HG02973 (cell line): ENCODE results near the gene RASA3.

ENCODE experiments used
- ATAC-seq: cut with Tn5 transposase; IDR thresholded peaks from one replicate; pipeline ENCODE4 v1.9.1; 2021; ENCODE audit warnings: moderate library complexity; ENCODE audit not compliant: unreplicated experiment

The RASA3 gene

DNA sequence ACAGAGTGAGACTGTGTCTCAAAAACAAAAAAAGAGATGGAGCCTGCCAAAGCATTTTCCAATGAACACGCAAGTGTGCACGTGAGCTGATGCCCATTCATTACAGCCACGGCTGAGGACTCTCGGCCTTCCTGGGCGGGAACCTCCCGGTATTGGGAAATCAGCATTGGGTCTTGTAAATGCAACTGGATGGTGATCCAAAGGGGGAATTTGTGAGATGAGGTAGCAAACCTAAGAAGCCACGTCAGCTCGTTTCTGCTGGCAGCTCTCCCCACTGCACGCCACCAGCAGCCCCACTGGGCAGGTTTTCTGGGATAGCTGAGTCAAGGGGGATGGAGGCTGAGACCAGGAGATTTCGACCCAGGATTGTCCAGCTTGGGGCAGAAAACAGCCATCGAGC, 170.0 kb downstream of the RASA3 start:
- ATAC-seq = no peak

DNA sequence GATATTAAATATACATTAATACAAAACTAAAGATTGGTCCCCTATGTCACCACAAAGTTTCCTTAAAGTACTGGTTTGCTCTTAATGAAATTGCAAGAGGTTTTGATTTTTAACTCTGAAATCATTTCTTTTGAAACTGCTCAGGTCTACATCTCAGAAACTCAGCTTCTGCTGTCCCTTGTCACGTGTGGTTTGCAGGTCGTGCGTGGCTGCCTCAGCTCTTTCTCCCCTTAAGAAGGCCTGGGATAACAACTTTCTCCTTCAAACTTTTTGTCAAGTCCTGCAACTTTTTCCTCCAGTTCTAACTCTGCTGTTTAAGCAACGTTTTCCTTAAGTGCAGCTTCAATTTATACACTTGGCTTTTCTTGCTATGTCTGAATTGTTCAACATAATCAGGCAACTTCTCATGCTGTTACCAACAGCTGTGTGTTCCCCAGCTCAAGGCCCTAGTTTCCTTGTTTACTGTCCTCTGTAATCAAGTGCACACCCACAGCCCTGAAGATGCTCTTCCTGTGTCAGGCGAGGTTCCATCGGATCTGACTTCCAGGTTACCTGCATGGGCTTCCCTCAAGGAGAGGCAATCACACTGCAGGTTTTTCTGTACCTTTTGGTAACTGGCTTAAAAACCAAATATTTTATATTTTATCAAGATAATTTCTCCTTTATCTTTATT, 172.0 kb downstream of the RASA3 start:
- no peak for ATAC-seq

DNA sequence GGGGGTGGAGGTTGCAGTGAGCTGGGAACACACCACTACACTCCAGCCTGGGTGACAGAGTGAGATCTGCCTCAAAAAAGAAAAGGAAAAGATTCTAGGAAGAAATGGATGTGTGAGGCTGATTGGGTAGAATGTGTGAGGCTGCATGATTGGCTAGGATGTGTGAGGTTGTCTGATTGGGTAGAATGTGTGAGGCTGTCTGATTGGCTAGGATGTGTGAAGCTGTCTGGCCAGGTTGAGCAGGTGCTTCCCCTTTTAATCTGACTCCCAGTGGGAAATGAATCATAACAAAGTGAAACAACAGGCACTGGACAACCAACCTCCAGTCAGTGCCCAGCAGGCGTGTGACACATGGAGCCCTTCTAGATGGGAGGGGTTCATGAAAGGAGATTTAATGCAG, 173.2 kb downstream of the RASA3 start:
- no peak for ATAC-seq

DNA sequence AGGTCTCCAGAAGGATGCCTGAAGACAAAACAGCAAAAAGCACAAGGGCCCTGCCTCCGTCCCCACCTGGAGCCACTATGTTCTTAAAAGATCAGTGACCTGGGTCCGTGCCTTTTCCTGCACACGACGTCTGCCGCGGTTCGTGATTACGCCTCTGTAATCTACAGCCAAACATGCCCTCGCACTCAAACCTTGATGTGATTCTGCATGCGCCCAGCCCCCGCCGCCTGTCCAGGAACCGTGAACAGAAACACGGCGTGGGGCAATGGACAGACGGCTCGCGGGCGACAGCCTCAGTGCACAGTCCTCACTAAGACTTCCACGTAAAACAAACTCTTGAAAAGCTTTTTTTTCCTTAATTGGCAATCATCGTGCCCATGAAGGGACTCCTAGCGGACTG, 174.1 kb downstream of the RASA3 start:
- no peak for ATAC-seq

DNA sequence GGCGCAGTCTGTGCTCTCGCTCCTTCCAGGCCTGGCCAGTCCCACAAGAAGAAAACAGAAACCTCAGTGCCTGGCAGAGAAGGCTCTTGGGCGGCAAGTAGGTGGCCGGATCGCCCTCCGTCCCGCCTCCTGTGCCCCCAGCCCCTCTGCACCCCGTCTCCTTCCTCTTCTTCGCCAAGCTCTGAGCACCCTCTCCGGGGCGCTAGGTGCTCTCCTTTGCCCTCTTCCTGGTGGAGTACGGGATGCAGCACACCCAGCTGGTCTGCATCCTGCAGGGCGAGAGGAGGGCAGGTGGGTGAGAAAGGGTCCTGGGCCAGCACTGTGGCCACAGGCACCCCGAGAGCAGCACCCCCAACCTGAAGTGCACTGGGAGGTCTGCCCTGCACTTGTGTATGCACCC, 175.9 kb downstream of the RASA3 start:
- ATAC-seq = no peak

DNA sequence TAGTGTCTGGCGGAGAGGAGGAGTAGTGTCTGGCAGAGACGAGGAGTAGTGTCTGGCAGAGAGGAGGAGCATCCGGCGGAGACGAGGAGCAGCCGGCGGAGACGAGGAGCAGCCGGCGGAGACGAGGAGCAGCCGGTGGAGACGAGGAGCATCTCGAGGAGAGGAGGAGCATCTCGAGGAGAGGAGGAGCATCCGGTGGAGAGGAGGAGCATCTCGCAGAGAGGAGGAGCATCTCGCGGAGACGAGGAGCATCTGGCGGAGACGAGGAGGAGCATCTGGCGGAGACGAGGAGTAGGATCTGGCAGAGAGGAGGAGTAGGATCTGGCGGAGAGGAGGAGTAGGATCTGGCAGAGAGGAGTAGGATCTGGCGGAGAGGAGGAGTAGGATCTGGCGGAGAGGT, 176.7 kb downstream of the RASA3 start:
- no peak for ATAC-seq

DNA sequence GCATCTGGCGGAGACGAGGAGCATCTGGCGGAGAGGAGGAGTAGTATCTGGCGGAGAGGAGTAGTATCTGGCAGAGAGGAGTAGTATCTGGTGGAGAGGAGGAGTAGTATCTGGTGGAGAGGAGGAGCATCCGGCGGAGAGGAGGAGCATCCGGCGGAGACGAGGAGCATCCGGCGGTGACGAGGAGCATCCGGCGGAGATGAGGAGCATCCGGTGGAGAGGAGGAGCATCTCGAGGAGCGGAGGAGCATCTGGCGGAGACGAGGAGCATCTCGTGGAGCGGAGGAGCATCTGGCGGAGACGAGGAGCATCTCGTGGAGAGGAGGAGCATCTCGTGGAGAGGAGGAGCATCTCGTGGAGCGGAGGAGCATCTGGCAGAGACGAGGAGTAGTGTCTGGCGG, 177.2 kb downstream of the RASA3 start:
- no peak for ATAC-seq

DNA sequence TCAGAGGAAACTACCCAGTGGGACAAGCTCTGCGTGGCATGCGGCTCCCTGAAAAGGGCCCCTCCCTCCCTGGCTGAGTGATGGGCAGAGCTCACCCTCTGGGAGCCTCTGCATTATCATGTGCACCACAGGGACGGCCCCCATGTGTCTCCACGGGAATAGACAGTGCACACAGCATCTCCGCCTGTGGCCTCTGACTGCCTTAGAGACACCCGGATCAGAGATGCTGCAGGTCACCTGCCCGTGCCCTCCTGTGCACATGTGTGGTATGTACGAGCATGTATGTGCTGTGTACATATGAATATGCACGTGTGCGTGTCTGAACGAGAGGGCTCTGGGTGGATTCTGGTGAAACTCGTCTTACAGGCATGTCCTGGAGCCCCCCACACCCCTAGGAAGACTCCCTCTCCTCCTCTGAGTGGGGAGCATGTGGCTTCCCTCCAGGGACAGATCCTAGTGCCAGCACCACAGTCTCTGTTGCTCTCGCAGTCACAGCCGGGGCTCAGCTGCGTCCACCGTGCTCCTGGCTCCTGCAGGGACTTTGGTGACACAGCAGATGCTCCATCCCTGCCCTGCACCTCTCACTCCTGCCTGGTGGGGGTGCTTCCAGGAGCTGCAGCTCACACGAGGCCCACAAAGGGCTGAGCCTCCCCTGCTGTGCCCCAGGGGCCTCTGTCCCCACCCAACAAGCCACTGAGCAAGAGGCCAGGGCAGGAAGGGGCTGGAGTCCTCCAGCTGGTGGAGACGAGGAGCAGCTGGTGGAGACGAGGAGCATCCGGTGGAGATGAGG, 178.2 kb downstream of the RASA3 start:
- no peak for ATAC-seq

DNA sequence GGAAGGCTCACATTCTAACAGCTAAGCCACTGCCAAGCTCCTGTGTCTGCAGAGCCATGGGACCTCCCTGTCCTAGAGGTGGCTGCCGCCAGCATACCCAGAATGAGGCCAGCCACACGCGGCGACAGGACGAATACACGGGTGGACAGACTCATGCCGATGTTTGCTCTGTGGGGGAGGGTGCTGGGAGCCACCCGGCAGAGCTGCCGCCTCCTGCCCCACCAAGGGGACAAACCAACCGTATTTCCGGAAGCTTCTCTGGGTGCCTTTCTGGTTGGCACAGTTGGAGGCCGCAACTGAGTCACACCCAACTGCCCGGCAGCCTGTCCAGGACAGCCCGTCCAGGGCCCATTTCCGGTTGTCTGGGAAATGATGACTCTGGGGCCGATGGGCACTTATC, 178.9 kb downstream of the RASA3 start:
- no peak for ATAC-seq

DNA sequence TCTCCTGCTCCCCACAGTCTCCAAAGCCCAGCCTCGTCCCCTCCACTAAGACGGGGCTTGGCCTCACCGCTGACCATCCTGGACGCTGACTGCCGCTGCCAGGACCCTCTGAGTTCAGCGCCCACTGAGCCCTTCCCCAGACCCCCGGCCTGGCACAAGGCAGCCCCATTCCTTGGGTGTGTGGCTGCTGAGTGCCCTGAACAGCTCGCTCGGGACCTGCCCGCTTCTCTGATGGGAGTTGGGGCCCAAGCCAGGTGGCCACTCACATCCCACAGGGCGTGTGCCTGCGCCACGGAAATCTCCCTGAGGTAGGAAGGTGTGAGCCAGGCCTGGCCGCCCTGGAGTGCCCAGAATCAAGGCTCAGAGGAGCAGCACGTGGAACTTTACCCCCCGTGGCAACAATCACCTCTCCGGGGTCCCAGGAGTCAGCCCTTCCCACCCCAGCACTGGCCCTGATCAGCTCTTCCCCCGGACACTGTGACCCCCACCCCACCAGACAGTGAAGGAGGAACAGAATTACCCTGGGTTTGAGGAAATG, 179.4 kb downstream of the RASA3 start:
- no peak for ATAC-seq

DNA sequence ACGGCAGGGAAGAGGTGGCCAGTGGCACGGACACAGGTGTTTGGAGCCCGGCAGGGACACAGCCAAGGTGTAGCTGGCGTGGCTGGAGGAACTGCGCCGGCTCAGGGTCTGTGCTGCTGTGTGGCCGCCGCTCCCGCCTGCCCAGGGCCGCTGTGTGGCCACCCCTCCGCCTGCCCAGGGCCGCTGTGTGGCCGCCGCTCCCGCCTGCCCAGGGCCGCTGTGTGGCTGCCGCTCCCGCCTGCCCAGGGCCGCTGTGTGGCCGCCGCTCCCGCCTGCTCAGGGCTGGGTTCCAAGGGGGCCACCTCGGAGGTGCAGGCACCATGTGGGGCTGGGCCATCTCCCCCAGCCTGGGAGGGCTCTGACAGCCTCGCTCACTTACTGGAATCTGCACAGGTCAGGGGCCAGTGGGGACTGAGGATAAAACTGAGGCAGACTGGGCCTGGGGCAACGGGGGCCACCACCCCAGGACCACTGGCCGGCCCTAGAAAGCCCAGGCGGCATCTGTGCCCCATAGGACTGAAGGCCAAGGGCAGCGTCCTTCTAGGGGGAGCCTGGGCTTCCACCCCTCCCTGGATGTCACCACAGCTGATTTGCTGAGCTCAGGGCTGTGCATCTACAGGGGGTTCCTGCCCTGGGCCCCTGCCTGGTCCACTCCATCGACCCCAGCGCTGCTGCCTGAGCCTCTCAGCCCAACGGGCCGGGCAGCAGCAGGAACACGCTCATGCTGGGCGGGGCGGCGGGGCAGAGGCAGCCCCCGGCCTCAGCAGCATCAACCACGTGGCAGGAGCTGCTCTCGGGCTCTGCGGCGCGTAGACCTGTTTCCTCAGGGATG, 180.1 kb downstream of the RASA3 start:
- ATAC-seq = no peak

DNA sequence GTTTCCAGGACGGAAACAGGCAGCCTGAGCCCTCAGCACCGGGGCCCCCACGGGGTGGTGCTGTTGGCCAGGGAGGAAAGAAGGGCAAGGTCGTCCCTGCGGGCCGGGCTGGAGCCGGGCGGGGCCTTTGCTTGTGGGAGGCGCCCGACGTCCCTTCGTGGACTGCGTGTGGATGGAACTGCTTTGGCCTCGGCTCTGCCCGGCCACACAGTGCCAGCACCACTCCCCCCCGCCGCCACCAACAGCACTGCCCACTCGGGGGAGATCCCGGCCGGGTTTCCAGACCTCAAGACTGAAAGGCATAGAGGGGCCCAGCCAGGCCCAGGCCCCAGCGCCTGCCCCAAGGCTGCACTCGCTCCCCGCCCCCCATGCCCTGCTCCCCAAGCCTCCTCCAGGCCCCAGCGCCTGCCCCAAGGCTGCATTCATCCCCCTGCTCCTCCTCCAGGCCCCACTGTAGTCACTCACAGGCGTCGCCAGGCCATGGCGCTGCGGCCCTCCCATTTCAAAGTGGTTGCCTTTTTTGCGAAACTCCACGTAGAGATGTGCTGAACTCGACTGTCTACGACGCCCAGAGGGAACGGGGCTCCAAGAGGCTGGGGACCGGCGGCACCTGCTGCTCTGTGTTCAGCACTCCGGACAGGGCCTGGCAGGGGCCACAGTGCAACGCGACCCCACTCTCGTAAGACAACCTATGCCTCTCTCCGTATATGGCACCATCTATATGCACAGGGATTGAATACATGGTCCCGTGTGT, 181.0 kb downstream of the RASA3 start:
- ATAC-seq = no peak

DNA sequence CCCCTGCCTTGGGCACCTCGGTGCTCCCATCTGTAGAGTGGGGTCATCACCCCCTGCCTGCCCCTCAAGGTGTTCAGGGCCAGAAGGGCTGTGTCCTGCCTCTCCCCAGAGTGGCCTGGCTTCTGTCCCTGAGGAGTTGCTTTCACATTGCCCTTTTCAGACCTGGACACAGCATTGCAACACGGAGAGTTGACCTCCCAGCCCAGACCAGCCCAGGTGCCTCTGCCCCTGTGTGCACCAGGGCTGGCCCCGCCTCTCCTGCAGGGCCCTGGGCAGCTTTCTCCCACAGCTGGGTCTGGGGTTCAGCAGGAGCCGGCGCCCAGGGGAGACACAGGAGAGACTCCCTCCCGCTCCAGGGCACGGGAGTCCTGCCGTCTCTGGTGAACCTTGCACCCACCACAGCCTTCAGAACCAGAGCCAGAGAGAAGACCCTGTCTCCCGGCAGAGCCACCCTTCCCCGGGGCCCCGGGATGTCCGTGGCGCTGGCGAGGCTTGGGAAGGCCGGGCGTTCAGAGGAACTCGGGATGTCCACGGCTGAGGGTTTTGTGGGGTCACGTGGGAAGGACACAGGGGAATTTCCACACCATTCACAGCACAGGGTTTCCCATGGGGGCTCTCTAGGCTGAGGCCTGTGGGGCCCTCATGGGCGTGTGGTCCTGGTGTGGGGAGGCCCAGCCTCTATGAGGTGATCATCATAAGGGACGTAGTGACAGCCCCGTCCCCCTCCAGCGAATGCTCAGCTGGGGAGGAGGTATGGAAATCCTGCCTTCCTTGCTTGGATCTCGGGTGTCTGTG, 181.8 kb downstream of the RASA3 start:
- no peak for ATAC-seq

DNA sequence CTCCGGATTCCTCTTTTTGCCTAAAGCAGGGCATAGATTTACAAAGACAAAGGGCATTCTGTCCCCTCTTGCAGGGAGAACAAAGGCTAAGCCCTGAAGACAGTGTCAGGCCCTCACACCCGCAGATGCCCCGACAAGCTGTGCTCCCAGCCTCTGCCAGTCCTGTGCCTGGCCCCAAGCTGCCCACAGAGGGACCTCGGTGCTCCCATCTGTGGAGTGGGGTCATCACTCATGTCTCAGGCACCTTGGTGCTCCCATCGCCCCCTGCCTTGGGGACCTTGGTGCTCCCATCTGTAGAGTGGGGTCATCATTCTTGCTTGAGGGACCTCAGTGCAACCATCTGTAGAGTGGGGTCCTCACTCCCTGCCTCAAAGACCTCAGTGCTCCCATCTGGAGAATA, 182.9 kb downstream of the RASA3 start:
- ATAC-seq = no peak

DNA sequence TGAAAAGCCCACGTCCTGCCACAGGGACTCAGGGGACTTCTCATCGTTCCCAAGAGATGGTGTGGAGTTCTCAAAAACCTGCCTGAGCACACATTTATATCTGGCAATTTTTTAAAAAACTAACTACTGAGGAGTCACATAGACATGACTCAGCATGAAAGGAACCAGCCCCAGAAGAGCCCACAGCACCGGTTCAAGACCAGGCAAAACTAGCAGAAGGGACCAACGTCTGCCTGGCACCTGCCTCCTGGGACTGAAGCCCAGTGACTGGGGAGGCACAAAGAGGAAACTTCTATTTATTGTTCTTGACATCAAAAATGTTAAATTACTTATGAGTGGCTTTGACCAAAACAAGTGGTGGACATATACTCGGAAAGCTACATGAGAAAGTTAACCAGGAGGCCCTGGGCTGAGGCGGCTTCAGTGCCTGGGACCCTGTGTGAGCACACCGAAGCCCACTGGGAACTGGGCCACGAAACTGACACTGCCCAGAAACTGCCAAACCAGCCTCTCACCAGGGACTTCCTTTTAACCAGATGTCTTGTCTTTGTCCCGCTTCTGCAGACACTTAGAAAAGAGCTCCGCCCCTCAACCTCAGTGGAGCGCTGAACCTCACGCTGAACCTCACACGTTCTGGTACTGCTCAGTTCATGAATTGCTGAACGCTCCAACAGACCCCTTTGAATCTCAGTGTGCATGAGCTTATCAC, 184.2 kb downstream of the RASA3 start:
- ATAC-seq = no peak

DNA sequence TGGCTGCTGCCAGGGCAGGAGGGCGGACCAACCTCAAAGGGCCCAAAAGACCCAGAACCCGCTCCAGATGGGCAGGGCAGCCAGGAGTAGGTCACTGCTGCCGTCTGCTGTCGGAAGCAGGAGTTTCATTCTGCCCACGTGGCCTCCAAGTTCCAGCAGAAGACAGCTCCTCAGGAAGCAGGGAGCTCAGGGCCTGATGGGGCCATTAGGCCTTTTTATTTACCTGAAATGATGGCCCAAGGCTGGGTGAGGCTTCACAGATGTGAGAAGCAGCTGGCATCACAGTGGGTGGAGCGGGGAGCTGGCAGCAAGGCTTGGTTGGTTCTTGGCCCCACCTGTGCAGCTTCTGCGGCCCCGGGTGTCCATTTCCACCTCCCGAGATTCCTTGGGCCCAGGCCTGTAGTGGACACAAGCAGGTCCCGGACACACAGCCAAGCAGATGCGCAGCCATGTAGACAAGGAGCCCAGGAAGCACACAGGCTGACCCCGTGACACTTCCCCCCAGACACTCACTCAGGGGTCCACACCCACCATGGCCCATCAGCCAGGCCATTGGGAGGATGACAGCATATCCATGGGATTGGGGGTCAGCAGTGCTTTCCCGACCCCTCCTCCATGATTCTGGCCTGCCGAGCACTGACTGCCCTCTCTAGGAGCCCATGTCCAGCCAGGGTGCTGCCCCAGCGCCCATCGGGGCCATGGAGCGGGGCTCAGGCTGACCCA, 185.0 kb downstream of the RASA3 start:
- ATAC-seq = no peak

DNA sequence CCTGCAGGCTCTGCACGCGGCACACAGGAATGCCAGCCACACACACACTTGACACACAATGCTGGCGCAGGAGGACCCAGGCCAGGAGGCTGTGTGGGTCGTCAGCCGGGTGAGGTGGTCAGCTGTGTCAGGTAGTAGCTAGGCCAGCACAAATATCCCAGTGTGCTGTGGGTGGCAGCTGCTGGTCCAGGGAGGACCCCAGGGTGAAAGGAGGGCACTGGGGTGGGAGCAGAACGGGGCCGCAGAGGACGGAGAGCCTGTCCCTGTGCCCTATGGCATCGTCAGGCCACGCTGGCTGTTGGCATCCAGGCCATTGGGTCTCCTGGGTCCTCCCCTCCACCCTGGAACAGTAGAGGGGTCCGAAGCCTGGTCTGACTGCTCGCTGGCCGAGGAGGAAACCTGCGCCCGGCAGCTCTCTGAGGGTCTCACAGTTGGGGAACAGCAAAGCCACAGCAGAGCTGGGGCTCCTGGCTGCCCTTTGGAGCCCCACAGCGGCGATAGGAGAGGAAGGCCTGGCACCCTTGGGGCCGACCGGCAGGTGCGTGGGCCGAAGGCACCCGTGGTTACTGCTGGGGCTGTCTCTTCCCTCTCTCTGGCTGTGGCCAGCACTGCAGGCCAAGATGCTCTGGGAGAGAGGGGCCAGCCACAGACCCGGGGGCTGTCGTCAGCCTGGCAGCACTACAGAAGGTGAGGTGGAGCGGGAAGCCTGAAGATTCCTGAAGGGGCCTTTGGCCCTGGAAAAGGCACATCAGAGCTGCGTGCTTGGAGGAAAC, 185.8 kb downstream of the RASA3 start:
- no peak for ATAC-seq

DNA sequence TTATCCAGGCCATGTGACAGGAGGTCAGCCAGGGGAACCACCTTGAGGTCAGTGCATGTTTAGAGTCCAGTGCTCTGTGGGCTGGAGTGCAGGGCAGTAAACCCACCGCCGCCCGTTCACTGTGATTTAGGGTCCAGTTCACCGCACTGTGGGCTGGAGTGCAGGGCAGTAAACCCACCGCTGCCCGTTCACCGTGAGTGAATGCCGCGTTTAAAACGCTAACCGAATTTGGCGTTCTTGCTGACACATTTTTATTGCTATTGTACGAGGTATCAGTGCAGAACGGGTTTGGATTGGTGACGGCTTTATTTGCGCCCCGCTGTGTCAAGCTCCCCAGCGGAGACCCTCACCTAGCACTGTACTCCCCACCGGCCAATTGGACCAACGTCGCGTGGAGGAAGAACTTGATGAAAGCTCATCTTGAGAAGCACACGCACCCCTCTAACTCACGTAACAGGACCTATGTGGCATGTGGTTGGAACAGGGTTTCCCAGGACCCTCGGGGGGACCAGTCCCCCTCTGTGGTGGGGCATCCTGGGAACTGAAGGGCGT, 186.5 kb downstream of the RASA3 start:
- ATAC-seq = no peak
